HL-60 (cell line): ENCODE measurements around the gene BCDIN3D.

Source experiments
- POLR2AphosphoS5 ChIP-seq: IDR thresholded peaks from 2 replicates; pipeline ENCODE4 v1.6.1; 2012; ENCODE audit warnings: low read depth
- TF ChIP-seq, protein P1 (sequence below): IDR thresholded peaks from one replicate; pipeline ENCODE4 v1.5.1; 2011; ENCODE audit warnings: low read length, control low read depth, inconsistent platforms; ENCODE audit not compliant: insufficient read depth

DNA sequence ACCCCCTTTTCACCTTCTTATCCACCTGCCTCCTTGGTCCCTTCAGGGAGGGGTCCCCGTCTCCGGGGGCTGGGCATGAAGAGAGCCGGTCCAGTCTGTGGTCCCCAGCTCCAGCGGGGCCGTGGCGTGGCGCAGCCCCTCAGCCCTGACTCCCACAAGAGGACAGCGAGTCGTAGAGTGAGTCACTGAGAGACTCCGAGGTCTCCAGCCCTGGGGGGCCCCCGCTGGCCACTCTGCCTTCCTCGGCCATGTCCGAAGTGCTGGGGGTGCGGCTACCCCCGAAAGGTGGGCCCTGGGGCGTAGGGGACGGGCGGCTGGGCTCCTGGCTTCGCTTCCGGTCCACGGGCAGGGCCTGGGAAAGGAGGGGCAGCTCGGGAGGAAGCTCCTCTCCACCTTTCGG is 51.2 kb downstream of the BCDIN3D start:
- TF ChIP-seq, protein P1, sequence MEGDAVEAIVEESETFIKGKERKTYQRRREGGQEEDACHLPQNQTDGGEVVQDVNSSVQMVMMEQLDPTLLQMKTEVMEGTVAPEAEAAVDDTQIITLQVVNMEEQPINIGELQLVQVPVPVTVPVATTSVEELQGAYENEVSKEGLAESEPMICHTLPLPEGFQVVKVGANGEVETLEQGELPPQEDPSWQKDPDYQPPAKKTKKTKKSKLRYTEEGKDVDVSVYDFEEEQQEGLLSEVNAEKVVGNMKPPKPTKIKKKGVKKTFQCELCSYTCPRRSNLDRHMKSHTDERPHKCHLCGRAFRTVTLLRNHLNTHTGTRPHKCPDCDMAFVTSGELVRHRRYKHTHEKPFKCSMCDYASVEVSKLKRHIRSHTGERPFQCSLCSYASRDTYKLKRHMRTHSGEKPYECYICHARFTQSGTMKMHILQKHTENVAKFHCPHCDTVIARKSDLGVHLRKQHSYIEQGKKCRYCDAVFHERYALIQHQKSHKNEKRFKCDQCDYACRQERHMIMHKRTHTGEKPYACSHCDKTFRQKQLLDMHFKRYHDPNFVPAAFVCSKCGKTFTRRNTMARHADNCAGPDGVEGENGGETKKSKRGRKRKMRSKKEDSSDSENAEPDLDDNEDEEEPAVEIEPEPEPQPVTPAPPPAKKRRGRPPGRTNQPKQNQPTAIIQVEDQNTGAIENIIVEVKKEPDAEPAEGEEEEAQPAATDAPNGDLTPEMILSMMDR, result no peak
- TF ChIP-seq POLR2AphosphoS5, result no peak
